ENCODE results near the gene CREG2.

The CREG2 gene

GRCh38 chr2:101341901-101342624, 45.2 kb downstream of the CREG2 start:
- TF ChIP-seq, protein P1, sequence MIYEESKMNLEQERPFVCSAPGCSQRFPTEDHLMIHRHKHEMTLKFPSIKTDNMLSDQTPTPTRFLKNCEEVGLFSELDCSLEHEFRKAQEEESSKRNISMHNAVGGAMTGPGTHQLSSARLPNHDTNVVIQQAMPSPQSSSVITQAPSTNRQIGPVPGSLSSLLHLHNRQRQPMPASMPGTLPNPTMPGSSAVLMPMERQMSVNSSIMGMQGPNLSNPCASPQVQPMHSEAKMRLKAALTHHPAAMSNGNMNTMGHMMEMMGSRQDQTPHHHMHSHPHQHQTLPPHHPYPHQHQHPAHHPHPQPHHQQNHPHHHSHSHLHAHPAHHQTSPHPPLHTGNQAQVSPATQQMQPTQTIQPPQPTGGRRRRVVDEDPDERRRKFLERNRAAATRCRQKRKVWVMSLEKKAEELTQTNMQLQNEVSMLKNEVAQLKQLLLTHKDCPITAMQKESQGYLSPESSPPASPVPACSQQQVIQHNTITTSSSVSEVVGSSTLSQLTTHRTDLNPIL (CRISPR knock-in tag; IDR thresholded peaks at IDR 0.05; ENCODE audit: low read depth), result no peak
- TF ChIP-seq GLIS3 (CRISPR knock-in tag; IDR thresholded peaks at IDR 0.05) (no peak), ZFP3 (CRISPR knock-in tag; IDR thresholded peaks at IDR 0.05) (no peak), ZFP30 (CRISPR knock-in tag; IDR thresholded peaks at IDR 0.05) (no peak), ZNF70 (CRISPR knock-in tag; IDR thresholded peaks at IDR 0.05) (no peak), ARNTL (CRISPR knock-in tag; IDR thresholded peaks at IDR 0.05; ENCODE audit: borderline replicate concordance, low read depth) (no peak), RARB (CRISPR knock-in tag; IDR thresholded peaks at IDR 0.05) (no peak), PPARA (CRISPR knock-in tag; IDR thresholded peaks at IDR 0.05; ENCODE audit: borderline replicate concordance) (no peak), OSR1 (CRISPR knock-in tag; IDR thresholded peaks at IDR 0.05) (no peak), TCF4 (CRISPR knock-in tag; IDR thresholded peaks at IDR 0.05; ENCODE audit: borderline replicate concordance) (no peak), BACH2 (CRISPR knock-in tag; IDR thresholded peaks at IDR 0.05; ENCODE audit: borderline replicate concordance) (no peak), SNAI2 (CRISPR knock-in tag; IDR thresholded peaks at IDR 0.05) (no peak), ESRRG (CRISPR knock-in tag; IDR thresholded peaks at IDR 0.05) (no peak), ZNF8 (CRISPR knock-in tag; IDR thresholded peaks at IDR 0.05) (no peak)
- TF ChIP-seq, protein P2, sequence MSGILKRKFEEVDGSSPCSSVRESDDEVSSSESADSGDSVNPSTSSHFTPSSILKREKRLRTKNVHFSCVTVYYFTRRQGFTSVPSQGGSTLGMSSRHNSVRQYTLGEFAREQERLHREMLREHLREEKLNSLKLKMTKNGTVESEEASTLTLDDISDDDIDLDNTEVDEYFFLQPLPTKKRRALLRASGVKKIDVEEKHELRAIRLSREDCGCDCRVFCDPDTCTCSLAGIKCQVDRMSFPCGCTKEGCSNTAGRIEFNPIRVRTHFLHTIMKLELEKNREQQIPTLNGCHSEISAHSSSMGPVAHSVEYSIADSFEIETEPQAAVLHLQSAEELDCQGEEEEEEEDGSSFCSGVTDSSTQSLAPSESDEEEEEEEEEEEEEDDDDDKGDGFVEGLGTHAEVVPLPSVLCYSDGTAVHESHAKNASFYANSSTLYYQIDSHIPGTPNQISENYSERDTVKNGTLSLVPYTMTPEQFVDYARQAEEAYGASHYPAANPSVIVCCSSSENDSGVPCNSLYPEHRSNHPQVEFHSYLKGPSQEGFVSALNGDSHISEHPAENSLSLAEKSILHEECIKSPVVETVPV (CRISPR knock-in tag; IDR thresholded peaks at IDR 0.05), result no peak
- TF ChIP-seq, protein P3, sequence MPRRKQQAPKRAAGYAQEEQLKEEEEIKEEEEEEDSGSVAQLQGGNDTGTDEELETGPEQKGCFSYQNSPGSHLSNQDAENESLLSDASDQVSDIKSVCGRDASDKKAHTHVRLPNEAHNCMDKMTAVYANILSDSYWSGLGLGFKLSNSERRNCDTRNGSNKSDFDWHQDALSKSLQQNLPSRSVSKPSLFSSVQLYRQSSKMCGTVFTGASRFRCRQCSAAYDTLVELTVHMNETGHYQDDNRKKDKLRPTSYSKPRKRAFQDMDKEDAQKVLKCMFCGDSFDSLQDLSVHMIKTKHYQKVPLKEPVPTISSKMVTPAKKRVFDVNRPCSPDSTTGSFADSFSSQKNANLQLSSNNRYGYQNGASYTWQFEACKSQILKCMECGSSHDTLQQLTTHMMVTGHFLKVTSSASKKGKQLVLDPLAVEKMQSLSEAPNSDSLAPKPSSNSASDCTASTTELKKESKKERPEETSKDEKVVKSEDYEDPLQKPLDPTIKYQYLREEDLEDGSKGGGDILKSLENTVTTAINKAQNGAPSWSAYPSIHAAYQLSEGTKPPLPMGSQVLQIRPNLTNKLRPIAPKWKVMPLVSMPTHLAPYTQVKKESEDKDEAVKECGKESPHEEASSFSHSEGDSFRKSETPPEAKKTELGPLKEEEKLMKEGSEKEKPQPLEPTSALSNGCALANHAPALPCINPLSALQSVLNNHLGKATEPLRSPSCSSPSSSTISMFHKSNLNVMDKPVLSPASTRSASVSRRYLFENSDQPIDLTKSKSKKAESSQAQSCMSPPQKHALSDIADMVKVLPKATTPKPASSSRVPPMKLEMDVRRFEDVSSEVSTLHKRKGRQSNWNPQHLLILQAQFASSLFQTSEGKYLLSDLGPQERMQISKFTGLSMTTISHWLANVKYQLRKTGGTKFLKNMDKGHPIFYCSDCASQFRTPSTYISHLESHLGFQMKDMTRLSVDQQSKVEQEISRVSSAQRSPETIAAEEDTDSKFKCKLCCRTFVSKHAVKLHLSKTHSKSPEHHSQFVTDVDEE (CRISPR knock-in tag; IDR thresholded peaks at IDR 0.05), result no peak
- peak; percentile 86 for ATAC-seq

DNA sequence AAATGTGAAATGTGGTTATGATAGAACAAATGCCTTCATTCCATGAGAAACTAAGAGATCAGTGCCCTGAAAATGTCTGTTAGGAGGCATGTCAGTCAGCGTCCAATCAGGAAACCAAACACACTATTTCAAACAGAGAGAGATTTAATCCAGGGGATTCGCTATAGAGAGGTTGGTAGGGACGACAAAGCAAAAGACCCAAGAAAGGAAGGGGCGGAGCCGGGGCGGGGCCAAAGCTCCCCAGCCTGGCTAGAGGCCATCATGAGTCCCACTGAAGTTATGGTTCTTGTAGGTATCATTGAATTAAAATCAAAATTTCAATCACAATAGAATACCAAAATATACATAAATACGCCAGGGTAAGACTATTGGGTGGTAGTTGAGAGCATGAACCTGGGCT, 45.9 kb downstream of the CREG2 start:
- ATAC-seq, result no peak
- no peak for TF ChIP-seq PPARA (CRISPR knock-in tag; IDR thresholded peaks at IDR 0.05; ENCODE audit: borderline replicate concordance)
- TF ChIP-seq ZNF565 (CRISPR knock-in tag; conservative IDR thresholded peaks at IDR 0.05; ENCODE audit: low read depth), result no peak
- TF ChIP-seq ZFP3 (CRISPR knock-in tag; IDR thresholded peaks at IDR 0.05), result no peak
- TF ChIP-seq BACH2 (CRISPR knock-in tag; IDR thresholded peaks at IDR 0.05; ENCODE audit: borderline replicate concordance), result no peak
- TF ChIP-seq GLIS3 (CRISPR knock-in tag; IDR thresholded peaks at IDR 0.05), result no peak
- no peak for TF ChIP-seq ZC3H10 (CRISPR knock-in tag; IDR thresholded peaks at IDR 0.05)
- TF ChIP-seq, protein P2 (CRISPR knock-in tag; IDR thresholded peaks at IDR 0.05), result no peak
- TF ChIP-seq CSDC2 (CRISPR knock-in tag; IDR thresholded peaks at IDR 0.05), result no peak
- no peak for TF ChIP-seq ESRRG (CRISPR knock-in tag; IDR thresholded peaks at IDR 0.05)
- no peak for TF ChIP-seq SNAI2 (CRISPR knock-in tag; IDR thresholded peaks at IDR 0.05)

DNA sequence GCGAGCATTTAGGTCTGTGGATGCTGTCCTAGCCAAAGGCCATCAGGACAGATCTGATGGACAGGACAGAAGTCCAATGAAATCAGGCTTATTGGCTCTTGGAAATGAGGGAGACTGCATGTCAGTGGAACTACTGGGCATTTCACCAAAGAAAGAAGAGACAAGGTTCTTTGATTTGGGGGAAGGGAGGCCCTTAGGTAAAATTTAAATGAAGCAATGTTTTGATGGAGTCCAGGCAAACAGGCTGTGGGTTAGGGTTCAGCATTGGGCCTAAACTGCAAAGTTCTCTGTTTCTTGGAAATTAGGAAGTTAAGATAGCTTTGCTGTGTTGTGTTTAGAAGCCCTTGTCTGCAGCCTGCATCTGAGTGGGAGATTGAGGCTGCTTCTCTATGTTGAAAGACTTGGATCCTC, 47.2 kb downstream of the CREG2 start:
- no peak for TF ChIP-seq TOX (CRISPR knock-in tag; IDR thresholded peaks at IDR 0.05; ENCODE audit: borderline replicate concordance)
- TF ChIP-seq, protein P3 (CRISPR knock-in tag; IDR thresholded peaks at IDR 0.05), result no peak
- TF ChIP-seq, protein P4, sequence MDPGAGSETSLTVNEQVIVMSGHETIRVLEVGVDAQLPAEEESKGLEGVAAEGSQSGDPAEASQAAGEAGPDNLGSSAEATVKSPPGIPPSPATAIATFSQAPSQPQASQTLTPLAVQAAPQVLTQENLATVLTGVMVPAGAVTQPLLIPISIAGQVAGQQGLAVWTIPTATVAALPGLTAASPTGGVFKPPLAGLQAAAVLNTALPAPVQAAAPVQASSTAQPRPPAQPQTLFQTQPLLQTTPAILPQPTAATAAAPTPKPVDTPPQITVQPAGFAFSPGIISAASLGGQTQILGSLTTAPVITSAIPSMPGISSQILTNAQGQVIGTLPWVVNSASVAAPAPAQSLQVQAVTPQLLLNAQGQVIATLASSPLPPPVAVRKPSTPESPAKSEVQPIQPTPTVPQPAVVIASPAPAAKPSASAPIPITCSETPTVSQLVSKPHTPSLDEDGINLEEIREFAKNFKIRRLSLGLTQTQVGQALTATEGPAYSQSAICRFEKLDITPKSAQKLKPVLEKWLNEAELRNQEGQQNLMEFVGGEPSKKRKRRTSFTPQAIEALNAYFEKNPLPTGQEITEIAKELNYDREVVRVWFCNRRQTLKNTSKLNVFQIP (CRISPR knock-in tag; IDR thresholded peaks at IDR 0.05; ENCODE audit: borderline replicate concordance, low read depth), result no peak
- TF ChIP-seq GLIS3 (CRISPR knock-in tag; IDR thresholded peaks at IDR 0.05), result no peak
- TF ChIP-seq ZFP3 (CRISPR knock-in tag; IDR thresholded peaks at IDR 0.05), result no peak
- TF ChIP-seq RARB (CRISPR knock-in tag; IDR thresholded peaks at IDR 0.05), result no peak
- no peak for TF ChIP-seq BACH2 (CRISPR knock-in tag; IDR thresholded peaks at IDR 0.05; ENCODE audit: borderline replicate concordance)
- no peak for TF ChIP-seq TCF4 (CRISPR knock-in tag; IDR thresholded peaks at IDR 0.05; ENCODE audit: borderline replicate concordance)
- TF ChIP-seq OSR1 (CRISPR knock-in tag; IDR thresholded peaks at IDR 0.05), result no peak
- no peak for TF ChIP-seq ZC3H10 (CRISPR knock-in tag; IDR thresholded peaks at IDR 0.05)
- TF ChIP-seq ZNF8 (CRISPR knock-in tag; IDR thresholded peaks at IDR 0.05), result no peak
- TF ChIP-seq CSDC2 (CRISPR knock-in tag; IDR thresholded peaks at IDR 0.05), result no peak
- peak; percentile 42; the same call in 2 of the 3 replicates for ATAC-seq

All from SK-N-SH treated with all-trans-retinoic acid at 6 μM for 48 hours (cell line).